HTR-8/SVneo (cell line): Measurements from ENCODE around the gene ZIC1.

ENCODE experiments used
- DNase-seq: peaks from one replicate; pipeline ENCODE4 v3.0.0; 2011; ENCODE audit warnings: low spot score, mixed read lengths; ENCODE audit not compliant: insufficient read length
- FAIRE-seq: peaks from 2 replicates; lab custom pipeline; 2011; peaks lifted over from hg19 to GRCh38; lab: Jason Lieb, UNC

The ZIC1 gene

GRCh38 chr3:147409143-147410115, at the start of gene ZIC1:
ZIC1 (plus strand) TSS chr3:147409365; CDS start chr3:147410113, 748 bp downstream.
- DNase-seq (no peak), FAIRE-seq (no peak)

- DNase-seq, result no peak
- FAIRE-seq, result no peak
Observed at GRCh38 chr3:147360051-147360439, 49.1 kb upstream of the ZIC1 start.

GRCh38 chr3:147360646-147361453, 48.3 kb upstream of the ZIC1 start:
- FAIRE-seq (no peak), DNase-seq (no peak)

- DNase-seq (peak; percentile 40), FAIRE-seq (peak; percentile 40)
Observed at GRCh38 chr3:147361454-147362420, 47.4 kb upstream of the ZIC1 start.

GRCh38 chr3:147364771-147365170, 44.4 kb upstream of the ZIC1 start:
- DNase-seq (no peak), FAIRE-seq (no peak)

GRCh38 chr3:147365196-147366115, 43.7 kb upstream of the ZIC1 start:
- DNase-seq (no peak), FAIRE-seq (no peak)

- DNase-seq, result no peak
- FAIRE-seq, result no peak
Observed at GRCh38 chr3:147367676-147368075, 41.5 kb upstream of the ZIC1 start.

GRCh38 chr3:147368151-147368550, 41.0 kb upstream of the ZIC1 start:
- FAIRE-seq, result no peak
- DNase-seq, result no peak

- no peak for FAIRE-seq
- no peak for DNase-seq
Observed at GRCh38 chr3:147368561-147369221, 40.5 kb upstream of the ZIC1 start.

GRCh38 chr3:147369231-147369630, 39.9 kb upstream of the ZIC1 start:
- FAIRE-seq (no peak), DNase-seq (no peak)

GRCh38 chr3:147369661-147370123, 39.5 kb upstream of the ZIC1 start:
- DNase-seq (no peak), FAIRE-seq (no peak)

GRCh38 chr3:147370349-147370748, 38.8 kb upstream of the ZIC1 start:
- DNase-seq (no peak), FAIRE-seq (no peak)

- no peak for FAIRE-seq
Observed at GRCh38 chr3:147371140-147371539, 38.0 kb upstream of the ZIC1 start.

GRCh38 chr3:147371771-147372340, 37.3 kb upstream of the ZIC1 start:
- DNase-seq (no peak), FAIRE-seq (no peak)

More at GRCh38 chr3:147371140-147371539, 38.0 kb upstream of the ZIC1 start:
- DNase-seq, result no peak

- DNase-seq (no peak), FAIRE-seq (no peak)
Observed at GRCh38 chr3:147372525-147373027, 36.6 kb upstream of the ZIC1 start.

GRCh38 chr3:147373301-147373700, 35.9 kb upstream of the ZIC1 start:
- FAIRE-seq, result no peak
- no peak for DNase-seq
